ENCODE results near the gene GFI1B.
A peak's percentile ranks its signal among the peaks of the same experiment; 100 is the strongest.

Gene GFI1B

GRCh38 chr9:132978451-132979131, at the start of gene GFI1B:
Gene GFI1B (plus strand): TSS chr9:132978694. CDS start chr9:132986679, 7,985 bp downstream.
- DNase-seq (ENCODE audit: low read depth in 2 of 2): no peak

- no peak for DNase-seq (ENCODE audit: low read depth in 2 of 2)
Observed at GRCh38 chr9:132931178-132931735, 47.2 kb upstream of the GFI1B start.

- no peak for DNase-seq (ENCODE audit: low read depth in 2 of 2)
Observed at GRCh38 chr9:132935026-132935425, 43.5 kb upstream of the GFI1B start.

- DNase-seq (ENCODE audit: low read depth in 2 of 2): no peak
Observed at GRCh38 chr9:132937463-132937901, 41.0 kb upstream of the GFI1B start.

GRCh38 chr9:132939169-132939568, 39.3 kb upstream of the GFI1B start:
- DNase-seq (ENCODE audit: low read depth in 2 of 2): no peak

GRCh38 chr9:132942541-132943182, 35.8 kb upstream of the GFI1B start:
- no peak for DNase-seq (ENCODE audit: low read depth in 2 of 2)

- DNase-seq (ENCODE audit: low read depth in 2 of 2): no peak
Observed at GRCh38 chr9:132943651-132944293, 34.7 kb upstream of the GFI1B start.

- peak; percentile 98 for DNase-seq (ENCODE audit: low read depth in 2 of 2)
Observed at GRCh38 chr9:132944294-132945185, 34.0 kb upstream of the GFI1B start, which contains the start of gene TSC1. Gene TSC1 (minus strand): TSS chr9:132944616. CDS start chr9:132928872, 15,744 bp downstream.

- no peak for DNase-seq (ENCODE audit: low read depth in 2 of 2)
Observed at GRCh38 chr9:132945186-132946130, 33.0 kb upstream of the GFI1B start.

GRCh38 chr9:132946211-132946610, 32.3 kb upstream of the GFI1B start:
- no peak for DNase-seq (ENCODE audit: low read depth in 2 of 2)

- no peak for DNase-seq (ENCODE audit: low read depth in 2 of 2)
Observed at GRCh38 chr9:132946631-132947295, 31.7 kb upstream of the GFI1B start.

- no peak for DNase-seq (ENCODE audit: low read depth in 2 of 2)
Observed at GRCh38 chr9:132947756-132948155, 30.7 kb upstream of the GFI1B start.

- no peak for DNase-seq (ENCODE audit: low read depth in 2 of 2)
Observed at GRCh38 chr9:132948482-132949050, 29.9 kb upstream of the GFI1B start.

- no peak for DNase-seq (ENCODE audit: low read depth in 2 of 2)
Observed at GRCh38 chr9:132949709-132950108, 28.8 kb upstream of the GFI1B start.

- DNase-seq (ENCODE audit: low read depth in 2 of 2): no peak
Observed at GRCh38 chr9:132955123-132955522, 23.4 kb upstream of the GFI1B start.

GRCh38 chr9:132955768-132956167, 22.7 kb upstream of the GFI1B start:
- no peak for DNase-seq (ENCODE audit: low read depth in 2 of 2)

GRCh38 chr9:132957805-132958204, 20.7 kb upstream of the GFI1B start:
- DNase-seq (ENCODE audit: low read depth in 2 of 2): no peak

- DNase-seq (ENCODE audit: low read depth in 2 of 2): no peak
Observed at GRCh38 chr9:132961002-132961401, 17.5 kb upstream of the GFI1B start.

- DNase-seq (ENCODE audit: low read depth in 2 of 2): no peak
Observed at GRCh38 chr9:132965478-132965877, 13.0 kb upstream of the GFI1B start.
